PFSK-1 (cell line): ENCODE data around the gene FGF19.

Experiments
- FOXP2 ChIP-seq: optimal IDR thresholded peaks from 2 replicates; pipeline ENCODE3; 2011; ENCODE audit warnings: borderline replicate concordance, control low read depth, inconsistent platforms; ENCODE audit not compliant: insufficient read depth; ENCODE audit errors: extremely low read length, extremely low read depth
- POLR2AphosphoS5 ChIP-seq: IDR thresholded peaks from 2 replicates; pipeline ENCODE4 v1.6.1; 2012; ENCODE audit warnings: low read depth, mild to moderate bottlenecking, control low read depth, low read length, moderate library complexity
- REST ChIP-seq, 2 experiments: IDR thresholded peaks; 2 replicates each; pipeline versions ENCODE4 v1.6.1 to v1.8.0; 2011 to 2012; ENCODE audit warnings: low read depth in 2 of 2, low read length in 2 of 2, control low read depth in 1 of 2, inconsistent platforms in 1 of 2, mild to moderate bottlenecking in 1 of 2, moderate library complexity in 1 of 2; ENCODE audit not compliant: insufficient read depth in 1 of 2
- SIN3A ChIP-seq: IDR thresholded peaks from 2 replicates; pipeline ENCODE4 v1.6.1; 2012; ENCODE audit warnings: mild to moderate bottlenecking, low read length, moderate library complexity, borderline replicate concordance; ENCODE audit not compliant: insufficient read depth
- TAF1 ChIP-seq: IDR thresholded peaks from 2 replicates; pipeline ENCODE4 v1.6.1; 2012; ENCODE audit warnings: low read length, control low read depth, borderline replicate concordance; ENCODE audit not compliant: insufficient read depth

FGF19 gene

GRCh38 chr11:69734841-69735240, 31.0 kb upstream of the FGF19 start:
- TF ChIP-seq SIN3A: no peak
- TF ChIP-seq POLR2AphosphoS5: no peak
- TF ChIP-seq TAF1: no peak
- no peak for TF ChIP-seq REST (IDR thresholded peaks at IDR 0.05; ENCODE audit: insufficient read depth in 1 of 2, low read depth in 2 of 2, low read length in 2 of 2)
- TF ChIP-seq FOXP2: no peak

GRCh38 chr11:69734367-69734766, 30.5 kb upstream of the FGF19 start:
- no peak for TF ChIP-seq FOXP2
- no peak for TF ChIP-seq TAF1
- TF ChIP-seq SIN3A: no peak
- no peak for TF ChIP-seq REST (IDR thresholded peaks at IDR 0.05; ENCODE audit: insufficient read depth in 1 of 2, low read depth in 2 of 2, low read length in 2 of 2)
- no peak for TF ChIP-seq POLR2AphosphoS5

GRCh38 chr11:69732910-69733309, 29.1 kb upstream of the FGF19 start:
- TF ChIP-seq REST (IDR thresholded peaks at IDR 0.05; ENCODE audit: insufficient read depth in 1 of 2, low read depth in 2 of 2, low read length in 2 of 2) (no peak), SIN3A (no peak), TAF1 (no peak)

GRCh38 chr11:69731110-69731509, 27.3 kb upstream of the FGF19 start:
- TF ChIP-seq FOXP2 (no peak), TAF1 (no peak), SIN3A (no peak), REST (IDR thresholded peaks at IDR 0.05; ENCODE audit: insufficient read depth in 1 of 2, low read depth in 2 of 2, low read length in 2 of 2) (no peak), POLR2AphosphoS5 (no peak)

- TF ChIP-seq TAF1: no peak
- TF ChIP-seq REST (IDR thresholded peaks at IDR 0.05; ENCODE audit: insufficient read depth in 1 of 2, low read depth in 2 of 2, low read length in 2 of 2): no peak
- no peak for TF ChIP-seq FOXP2
- TF ChIP-seq POLR2AphosphoS5: no peak
- TF ChIP-seq SIN3A: no peak
These were observed 26.7 kb upstream of the FGF19 start for GRCh38 chr11:69730500-69730899.
